CD4-positive, alpha-beta T cell treated with Interferon alpha-2 for 1 hour (primary cell): ENCODE measurements around the gene ANKRD65.
"Not testable (repeated sequence)": the region's sequence is repeated elsewhere in the genome, so short reads cannot be mapped to it uniquely, and the experiment has no call there.

Source experiments
- DNase-seq, 2 donors: peaks; one replicate each; pipeline ENCODE4 v3.0.0-alpha.2; 2020 to 2022

The ANKRD65 gene

GRCh38 chr1:1430114-1430982, 9.3 kb upstream of the ANKRD65 start:
- no peak for DNase-seq

- no peak for DNase-seq
Measured at GRCh38 chr1:1429671-1430073, 8.6 kb upstream of the ANKRD65 start.

GRCh38 chr1:1428967-1429366, 7.9 kb upstream of the ANKRD65 start:
- not testable (repeated sequence) for DNase-seq

- no peak for DNase-seq
Measured at GRCh38 chr1:1428174-1428573, 7.1 kb upstream of the ANKRD65 start.

GRCh38 chr1:1427820-1428148, 6.7 kb upstream of the ANKRD65 start:
- DNase-seq: no peak

GRCh38 chr1:1427106-1427819, 6.2 kb upstream of the ANKRD65 start:
- DNase-seq: no peak

- no peak for DNase-seq
Measured at GRCh38 chr1:1426496-1427105, 5.5 kb upstream of the ANKRD65 start.

- DNase-seq: no peak
Measured at GRCh38 chr1:1425753-1426495, 4.8 kb upstream of the ANKRD65 start.

GRCh38 chr1:1425426-1425752, 4.3 kb upstream of the ANKRD65 start:
- no peak for DNase-seq

GRCh38 chr1:1424707-1425106, 3.6 kb upstream of the ANKRD65 start:
- DNase-seq: no peak

- DNase-seq: no peak
Measured at GRCh38 chr1:1423245-1423597, 2.1 kb upstream of the ANKRD65 start.

GRCh38 chr1:1422465-1423244, 1.6 kb upstream of the ANKRD65 start:
- no peak for DNase-seq

- DNase-seq: no peak
Measured at GRCh38 chr1:1421907-1422464, 910 bp upstream of the ANKRD65 start.

GRCh38 chr1:1420654-1421141, 378 bp downstream of the ANKRD65 start:
- DNase-seq: no peak

- no peak for DNase-seq
Measured at GRCh38 chr1:1419813-1420653, 1.0 kb downstream of the ANKRD65 start.

GRCh38 chr1:1419363-1419812, 1.7 kb downstream of the ANKRD65 start:
- no peak for DNase-seq

GRCh38 chr1:1418464-1419362, 2.4 kb downstream of the ANKRD65 start:
- no peak for DNase-seq

- not testable (repeated sequence) for DNase-seq
Measured at GRCh38 chr1:1417825-1418463, 3.1 kb downstream of the ANKRD65 start.

GRCh38 chr1:1417396-1417795, 3.7 kb downstream of the ANKRD65 start:
- DNase-seq: not testable (repeated sequence)
